ENCODE data around the gene RALGAPA2.

RALGAPA2 gene

GRCh38 chr20:20395903-20396568, 316.4 kb downstream of the RALGAPA2 start:
- no peak for DNase-seq

DNA sequence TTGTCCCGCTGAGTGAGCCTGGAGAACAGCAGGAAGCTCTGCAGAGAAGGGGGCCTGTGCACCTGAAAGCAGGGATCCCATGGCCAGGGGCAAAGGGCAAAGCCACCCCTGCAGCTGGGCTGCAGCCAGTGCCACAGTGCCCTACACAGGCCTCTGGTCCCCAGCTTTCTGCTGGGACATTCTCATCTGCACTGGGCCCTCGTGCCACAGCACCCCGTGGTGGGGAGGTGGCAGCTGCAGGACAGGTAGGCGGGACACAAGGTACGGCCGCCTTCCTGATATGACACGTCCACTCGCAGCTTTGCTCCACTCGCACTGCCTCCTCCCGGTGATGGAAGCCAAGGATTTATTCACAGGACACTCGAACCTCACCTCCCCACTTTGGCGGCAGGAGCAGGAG, 317.4 kb downstream of the RALGAPA2 start:
- no peak for DNase-seq

- DNase-seq: peak; percentile 29 to 45
These were observed 319.0 kb downstream of the RALGAPA2 start for GRCh38 chr20:20393207-20394120.

- DNase-seq: no peak
These were observed 320.7 kb downstream of the RALGAPA2 start for GRCh38 chr20:20391766-20392165.

- DNase-seq: no peak
These were observed 321.3 kb downstream of the RALGAPA2 start for GRCh38 chr20:20391115-20391514.

- no peak for DNase-seq
These were observed 322.1 kb downstream of the RALGAPA2 start for GRCh38 chr20:20390393-20390792.

GRCh38 chr20:20386192-20386591, 326.3 kb downstream of the RALGAPA2 start:
- DNase-seq: no peak

GRCh38 chr20:20375862-20376261, 336.6 kb downstream of the RALGAPA2 start:
- no peak for DNase-seq

- DNase-seq: no peak
These were observed 339.3 kb downstream of the RALGAPA2 start for GRCh38 chr20:20373091-20373571.

- no peak for DNase-seq
These were observed 340.8 kb downstream of the RALGAPA2 start for GRCh38 chr20:20371681-20372080.

DNA sequence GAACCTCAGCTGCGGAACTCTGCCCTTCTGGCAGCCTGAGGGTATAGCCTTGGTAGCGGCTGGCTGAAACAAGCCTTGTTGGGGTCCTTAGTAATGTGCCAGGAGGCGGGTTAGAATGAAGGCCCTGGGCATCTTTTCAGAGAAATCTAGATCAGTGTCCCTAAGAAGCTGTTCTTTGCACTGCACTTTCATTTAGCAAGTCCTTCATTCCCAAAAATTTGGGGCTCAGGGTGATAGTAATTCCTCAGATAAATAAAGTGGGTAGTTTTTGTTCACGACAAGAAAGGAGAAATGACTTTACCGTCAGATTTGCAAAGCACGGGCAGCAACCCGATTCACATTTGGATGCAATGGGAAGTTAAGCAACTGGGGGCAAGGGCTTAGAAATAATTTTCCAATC, 341.4 kb downstream of the RALGAPA2 start:
- DNase-seq: no peak

- no peak for DNase-seq
These were observed 342.3 kb downstream of the RALGAPA2 start for GRCh38 chr20:20370094-20370575.

GRCh38 chr20:20369250-20370093, 343.0 kb downstream of the RALGAPA2 start:
- DNase-seq: no peak

GRCh38 chr20:20368418-20369249, 343.8 kb downstream of the RALGAPA2 start:
- DNase-seq: no peak

DNA sequence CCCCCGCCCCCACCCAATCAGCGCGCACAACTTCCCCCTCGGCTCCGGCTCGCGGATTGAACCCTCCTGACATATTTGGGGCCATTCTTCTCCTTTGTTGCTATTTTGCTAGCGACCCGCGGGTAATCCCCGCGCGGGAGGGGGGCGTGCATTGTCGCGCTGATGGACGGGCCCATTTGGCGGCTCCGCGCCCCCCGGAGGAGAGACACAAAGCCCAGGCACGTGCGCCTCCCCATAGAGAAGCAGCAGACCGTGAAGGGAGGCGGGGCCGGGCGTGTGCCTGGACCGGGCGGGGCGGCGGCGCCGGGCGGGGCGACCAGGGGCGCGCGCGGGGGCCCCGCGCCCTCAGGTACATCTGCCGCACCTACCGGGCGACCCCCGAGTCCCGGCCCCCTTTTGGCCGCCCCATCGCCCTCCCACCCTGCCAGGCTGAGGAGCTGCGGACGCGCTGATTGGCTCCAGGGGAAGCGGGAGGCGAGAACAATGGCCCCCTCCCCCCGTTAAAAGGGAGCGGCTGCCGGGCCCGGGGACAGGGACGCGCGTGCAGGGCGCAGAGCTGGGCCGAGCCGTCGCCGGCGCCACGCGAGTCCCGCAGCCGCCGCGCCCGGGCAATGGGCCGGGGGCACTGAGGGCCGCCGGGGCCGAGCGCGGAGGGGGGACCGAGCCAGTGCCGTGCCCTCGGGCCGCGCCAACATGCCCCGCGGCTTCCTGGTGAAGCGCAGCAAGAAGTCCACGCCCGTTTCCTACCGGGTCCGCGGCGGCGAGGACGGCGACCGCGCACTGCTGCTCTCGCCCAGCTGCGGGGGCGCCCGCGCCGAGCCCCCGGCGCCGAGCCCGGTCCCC, 344.6 kb downstream of the RALGAPA2 start, which contains the start of gene INSM1:
INSM1 (plus strand) TSS at position 530 of the 843 bp plus-strand sequence; CDS start at position 694, 164 bp downstream.
- DNase-seq: no peak

DNA sequence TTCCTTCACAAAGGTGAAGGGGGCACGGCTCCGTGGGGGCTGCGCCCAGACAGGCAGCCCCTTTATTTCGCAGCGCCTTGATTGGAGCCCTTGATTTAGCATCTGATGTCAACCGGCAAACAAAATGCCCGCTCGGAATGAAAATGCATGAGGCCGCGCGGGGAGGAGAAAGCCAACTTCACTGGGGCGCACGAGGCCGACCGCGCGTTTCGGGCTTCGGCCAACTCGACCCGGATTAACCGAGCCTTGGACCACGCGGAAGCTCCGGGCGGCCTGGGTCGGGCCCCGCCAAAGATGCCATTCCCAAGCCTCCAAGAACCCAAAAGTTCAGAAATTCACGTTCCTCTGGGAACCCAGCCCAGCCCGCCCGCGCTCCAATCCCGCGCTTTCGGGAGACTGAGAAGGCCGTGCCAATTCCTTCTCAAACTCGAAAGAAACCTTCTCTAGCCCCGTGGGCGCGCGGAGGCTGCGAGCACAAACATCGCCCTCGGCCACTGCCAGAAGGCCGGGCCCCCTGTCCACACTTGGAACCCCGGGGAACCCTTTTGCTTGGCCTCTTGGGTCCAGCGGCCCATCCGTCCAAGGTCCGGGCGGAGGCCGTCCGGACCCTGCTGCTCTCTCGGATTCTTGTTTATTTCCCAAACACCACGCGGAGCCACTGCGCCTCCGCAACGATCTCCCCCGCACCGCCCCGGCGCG, 345.4 kb downstream of the RALGAPA2 start:
- DNase-seq: no peak

DNA sequence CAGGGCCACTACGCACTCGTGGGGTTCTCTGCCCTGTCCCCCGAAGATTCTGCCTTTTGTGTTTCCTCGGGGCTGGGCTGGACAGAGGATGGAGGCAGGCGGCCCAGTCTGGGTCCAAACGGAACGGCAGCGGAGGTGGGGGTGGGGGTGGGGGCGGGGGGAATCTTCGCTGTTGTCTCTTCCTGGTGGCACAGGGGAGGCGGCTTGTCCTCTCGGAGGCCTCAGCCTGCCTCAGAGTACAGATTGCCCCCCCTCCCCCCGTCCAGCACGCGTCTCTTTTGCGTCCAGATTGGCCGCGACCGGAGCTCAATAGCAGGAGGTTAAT, 345.9 kb downstream of the RALGAPA2 start:
- no peak for DNase-seq

DNA sequence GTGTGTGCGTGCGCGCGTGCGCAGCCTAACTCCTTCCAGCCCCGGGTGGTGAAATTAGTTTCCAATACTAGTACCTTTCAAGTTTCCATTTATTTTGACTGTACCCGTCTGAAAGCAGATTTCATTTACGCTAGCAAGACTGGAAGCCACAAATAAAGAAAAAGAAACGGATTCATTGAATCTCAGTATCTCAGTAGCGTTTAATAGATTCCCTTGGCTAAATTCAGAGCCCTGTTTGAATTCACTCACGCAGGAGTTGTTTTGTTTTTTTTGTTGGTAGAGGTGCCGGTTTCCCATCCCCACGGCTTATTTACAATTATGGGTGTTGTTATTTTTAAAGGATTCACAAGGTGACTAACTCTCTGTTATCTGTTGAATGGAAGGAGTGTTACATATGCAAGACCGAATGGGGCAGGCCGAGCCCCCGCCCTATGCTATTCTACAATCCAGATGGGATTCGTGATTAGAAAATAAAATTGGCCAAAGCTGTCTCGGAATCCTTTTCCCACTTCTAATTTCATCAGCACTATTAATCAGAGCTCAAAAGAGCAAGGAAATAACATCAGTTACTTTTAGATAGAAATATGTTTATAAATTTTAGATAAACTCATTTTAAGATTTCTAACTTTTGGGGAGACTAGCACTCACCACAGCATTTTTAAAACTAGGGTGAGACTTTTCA, 346.8 kb downstream of the RALGAPA2 start:
- no peak for DNase-seq

DNA sequence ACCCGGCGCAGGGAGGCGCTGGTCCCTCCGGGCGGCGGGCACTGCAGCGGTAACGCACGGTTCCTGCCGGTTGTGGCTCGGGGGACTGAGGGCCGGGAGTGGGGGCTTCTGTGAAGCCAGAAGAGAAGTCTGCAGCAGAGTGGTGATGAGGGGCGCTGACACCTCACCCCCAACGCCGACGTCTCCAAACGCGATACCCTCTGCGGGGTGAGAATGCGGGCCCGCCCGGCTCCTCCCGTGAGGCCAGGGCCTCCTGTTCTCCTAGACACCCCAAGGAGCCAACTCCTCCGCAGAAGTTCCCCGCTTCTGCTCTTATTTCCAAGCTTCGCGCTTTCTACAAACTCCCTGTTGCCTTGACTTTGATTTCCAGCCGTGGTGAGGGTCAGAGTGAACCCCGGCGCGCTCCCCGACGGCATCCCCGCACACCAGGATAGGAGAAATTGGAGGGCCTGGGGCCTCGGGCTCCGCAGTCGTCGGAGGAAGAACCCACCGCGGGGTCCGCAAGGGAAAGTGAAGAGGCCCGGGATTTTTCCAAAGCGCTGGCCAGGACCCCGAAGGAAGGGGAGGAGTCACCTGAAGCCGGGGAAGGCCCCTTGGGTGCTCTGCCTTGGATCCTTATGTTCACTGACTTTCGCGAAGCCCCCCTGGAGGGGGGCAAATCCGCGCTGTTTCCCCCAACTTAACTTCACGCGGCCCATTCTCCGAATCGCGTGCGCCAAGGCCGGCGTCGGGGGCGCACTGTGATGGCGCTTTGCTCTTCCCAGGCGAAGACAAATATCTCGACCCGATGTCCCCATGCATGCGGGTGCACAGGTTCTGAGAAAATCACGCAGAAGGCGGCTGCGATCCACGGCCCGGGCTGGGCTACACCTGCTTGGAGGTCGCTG, 347.6 kb downstream of the RALGAPA2 start:
- DNase-seq: no peak

Measured in Kasumi-1 (cell line).